Glutamatergic neuron (in vitro differentiated cells): ENCODE data around the gene CCDC66. TPM values are rescaled to one million over a fixed set of nuclear protein-coding genes. Genes with fewer than 3 reads are reported as not detected.
"Not testable (repeated sequence)": the region's sequence is repeated elsewhere in the genome, so short reads cannot be mapped to it uniquely, and the experiment has no call there.

Experiments
- DNase-seq: peaks from one replicate; pipeline ENCODE4 v3.0.0; 2022
- H3K27ac Mint-ChIP-seq: one replicate; pipeline ENCODE4 v1.8.0; 2020; ENCODE audit warnings: mild to moderate bottlenecking, mixed read lengths, inconsistent platforms; ENCODE audit not compliant: unreplicated experiment
- H3K27me3 Mint-ChIP-seq: one replicate; pipeline ENCODE4 v1.8.0; 2020; ENCODE audit warnings: mild to moderate bottlenecking, moderate library complexity, mixed read lengths, inconsistent platforms; ENCODE audit not compliant: unreplicated experiment
- H3K36me3 Mint-ChIP-seq: one replicate; pipeline ENCODE4 v1.8.0; 2020; ENCODE audit warnings: mild to moderate bottlenecking, mixed read lengths, inconsistent platforms; ENCODE audit not compliant: unreplicated experiment
- H3K4me1 Mint-ChIP-seq: one replicate; pipeline ENCODE4 v1.8.0; 2020; ENCODE audit warnings: mild to moderate bottlenecking, low read depth, mixed read lengths, inconsistent platforms; ENCODE audit not compliant: unreplicated experiment
- H3K4me3 Mint-ChIP-seq: one replicate; pipeline ENCODE4 v1.8.0; 2020; ENCODE audit warnings: mild to moderate bottlenecking, mixed read lengths, inconsistent platforms; ENCODE audit not compliant: unreplicated experiment
- H3K9me3 Mint-ChIP-seq: one replicate; pipeline ENCODE4 v1.8.0; 2020; ENCODE audit warnings: mild to moderate bottlenecking, moderate library complexity, mixed read lengths, inconsistent platforms; ENCODE audit not compliant: unreplicated experiment
- total RNA-seq: library from RNA; stranded (reverse); fragmentation: NEBNext Ultra II Directional; extraction: Animal tissue kit (Norgen Biotek cat#: 25700); gene quantifications from one replicate; pipeline ENCODE4 v1.2.1, GENCODE V29; 2021; ENCODE audit not compliant: unreplicated experiment
- TF ChIP-seq, protein P1 (sequence below): fragments of 200-600 bp; sonication (generic); IDR thresholded peaks from one replicate; pipeline ENCODE4 v1.5.0; 2021; ENCODE audit not compliant: partially characterized antibody, unreplicated experiment

CCDC66 gene
- total RNA-seq, 1 donor from 2014 or later = 23.8 TPM

DNA sequence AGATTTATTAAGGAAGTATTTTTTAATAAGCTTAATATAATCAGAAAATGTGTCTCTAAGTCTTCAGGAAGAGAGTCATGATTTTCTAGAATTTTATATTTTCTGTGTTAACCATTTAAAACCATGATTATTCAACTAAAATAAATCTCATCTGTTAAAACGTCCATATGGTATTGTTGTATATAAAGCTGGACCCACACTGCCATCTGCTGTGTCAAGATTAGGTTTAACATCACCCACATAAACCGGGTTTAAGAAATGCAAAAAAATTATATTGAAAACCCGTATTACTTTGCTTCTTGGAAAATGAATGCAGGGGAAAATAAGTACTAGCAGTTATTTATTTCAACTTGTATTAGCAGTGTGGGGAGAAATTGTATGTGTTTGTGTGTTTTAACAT, 9.5 kb upstream of the CCDC66 start:
- Mint-ChIP-seq H3K36me3 (no peaks in the 10 kb centered on the region), H3K4me3 (no peak overlapping the region), H3K4me1 (no peaks in the 10 kb centered on the region), H3K9me3 (peaks cover 2% of the 10 kb centered on the region), H3K27ac (no peak overlapping the region), H3K27me3 (peaks cover 1% of the 10 kb centered on the region)
- TF ChIP-seq, protein P1, sequence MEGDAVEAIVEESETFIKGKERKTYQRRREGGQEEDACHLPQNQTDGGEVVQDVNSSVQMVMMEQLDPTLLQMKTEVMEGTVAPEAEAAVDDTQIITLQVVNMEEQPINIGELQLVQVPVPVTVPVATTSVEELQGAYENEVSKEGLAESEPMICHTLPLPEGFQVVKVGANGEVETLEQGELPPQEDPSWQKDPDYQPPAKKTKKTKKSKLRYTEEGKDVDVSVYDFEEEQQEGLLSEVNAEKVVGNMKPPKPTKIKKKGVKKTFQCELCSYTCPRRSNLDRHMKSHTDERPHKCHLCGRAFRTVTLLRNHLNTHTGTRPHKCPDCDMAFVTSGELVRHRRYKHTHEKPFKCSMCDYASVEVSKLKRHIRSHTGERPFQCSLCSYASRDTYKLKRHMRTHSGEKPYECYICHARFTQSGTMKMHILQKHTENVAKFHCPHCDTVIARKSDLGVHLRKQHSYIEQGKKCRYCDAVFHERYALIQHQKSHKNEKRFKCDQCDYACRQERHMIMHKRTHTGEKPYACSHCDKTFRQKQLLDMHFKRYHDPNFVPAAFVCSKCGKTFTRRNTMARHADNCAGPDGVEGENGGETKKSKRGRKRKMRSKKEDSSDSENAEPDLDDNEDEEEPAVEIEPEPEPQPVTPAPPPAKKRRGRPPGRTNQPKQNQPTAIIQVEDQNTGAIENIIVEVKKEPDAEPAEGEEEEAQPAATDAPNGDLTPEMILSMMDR = no peak
- DNase-seq = no peak

DNA sequence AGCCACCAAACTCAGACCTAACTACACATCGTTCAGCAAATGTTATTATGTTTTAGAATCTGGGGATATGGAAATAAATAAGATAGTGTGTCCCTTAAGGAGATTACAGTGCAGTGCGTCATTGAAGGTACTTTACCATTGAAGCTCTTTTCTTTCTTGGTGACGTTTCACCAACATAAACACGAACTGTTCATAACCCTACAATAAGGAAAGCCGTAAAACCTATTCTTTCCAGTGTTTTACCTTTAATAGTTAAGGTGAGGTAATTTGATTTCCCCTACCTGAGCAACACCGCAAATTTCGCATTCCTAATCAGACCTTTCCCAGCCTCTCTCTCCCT, 826 bp downstream of the CCDC66 start:
- H3K9me3 Mint-ChIP-seq = no peaks in the 10 kb centered on the region
- H3K36me3 Mint-ChIP-seq = no peaks in the 10 kb centered on the region
- TF ChIP-seq, protein P1 = no peak
- no peaks in the 10 kb centered on the region for H3K27me3 Mint-ChIP-seq
- DNase-seq = no peak
- peaks cover 5% of the 10 kb centered on the region for H3K4me1 Mint-ChIP-seq
- H3K4me3 Mint-ChIP-seq = peak overlapping the region; percentile 99
- H3K27ac Mint-ChIP-seq = peak overlapping the region; percentile 70

GRCh38 chr3:56573501-56573900, 16.5 kb downstream of the CCDC66 start:
- TF ChIP-seq, protein P1 = no peak
- Mint-ChIP-seq H3K4me1 (no peaks in the 10 kb centered on the region), H3K9me3 (no peaks in the 10 kb centered on the region), H3K27ac (no peak overlapping the region), H3K27me3 (no peaks in the 10 kb centered on the region), H3K36me3 (peaks cover 6% of the 10 kb centered on the region), H3K4me3 (no peak overlapping the region)
- no peak for DNase-seq

DNA sequence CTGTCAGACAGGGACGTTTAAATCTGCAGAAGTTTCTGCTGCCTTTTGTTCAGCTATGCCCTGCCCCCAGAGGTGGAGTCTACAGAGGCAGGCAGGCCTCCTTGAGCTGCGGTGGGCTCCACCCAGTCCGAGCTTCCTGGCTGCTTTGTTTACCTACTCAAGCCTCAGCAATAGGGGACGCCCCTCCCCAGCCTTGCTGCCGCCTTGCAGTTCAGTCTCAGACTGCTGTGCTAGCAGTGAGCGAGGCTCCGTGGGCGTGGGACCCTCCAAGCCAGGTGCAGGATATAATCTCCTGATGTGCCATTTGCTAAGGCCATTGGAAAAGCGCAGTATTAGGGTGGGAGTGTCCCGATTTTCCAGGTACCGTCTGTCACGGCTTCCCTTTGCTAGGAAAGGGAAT, 25.0 kb downstream of the CCDC66 start:
- H3K9me3 Mint-ChIP-seq, H3K27ac Mint-ChIP-seq, H3K4me1 Mint-ChIP-seq, H3K27me3 Mint-ChIP-seq, H3K4me3 Mint-ChIP-seq, DNase-seq: not testable (repeated sequence)
- H3K36me3 Mint-ChIP-seq = peaks cover 27% of the 10 kb centered on the region

- DNase-seq, H3K4me1 Mint-ChIP-seq, H3K27me3 Mint-ChIP-seq, H3K4me3 Mint-ChIP-seq, H3K9me3 Mint-ChIP-seq, H3K27ac Mint-ChIP-seq: not testable (repeated sequence)
- peaks cover 18% of the 10 kb centered on the region for H3K36me3 Mint-ChIP-seq
These were observed 27.3 kb downstream of the CCDC66 start for GRCh38 chr3:56584275-56584674.

DNA sequence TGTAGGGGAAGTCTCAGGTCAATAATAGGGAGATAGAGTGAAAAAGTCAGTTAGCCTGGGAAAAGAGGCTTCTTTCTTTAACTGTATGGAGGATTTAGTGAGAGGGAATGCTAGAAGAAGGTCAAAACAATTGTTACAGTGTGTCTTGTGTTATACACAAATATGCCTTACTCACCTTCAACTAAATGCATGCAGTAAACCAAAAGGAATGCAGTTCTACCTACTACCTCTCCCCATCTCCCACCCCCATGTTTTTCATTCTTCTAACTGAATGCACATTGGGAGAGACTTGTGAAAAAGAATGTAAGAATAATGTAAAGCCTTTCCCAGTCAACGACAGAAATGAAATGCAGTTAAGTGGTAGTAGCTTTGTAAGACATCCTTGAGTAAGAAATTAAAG, 33.8 kb downstream of the CCDC66 start:
- Mint-ChIP-seq H3K36me3 (no peaks in the 10 kb centered on the region), H3K4me1 (no peaks in the 10 kb centered on the region), H3K4me3 (no peak overlapping the region), H3K27me3 (no peaks in the 10 kb centered on the region), H3K9me3 (no peaks in the 10 kb centered on the region), H3K27ac (no peak overlapping the region)
- TF ChIP-seq, protein P1 = no peak
- no peak for DNase-seq
